Measurements from ENCODE around the gene RCVRN.

Gene RCVRN

GRCh38 chr17:9900044-9900594, 5.0 kb downstream of the RCVRN start:
- peaks cover 80% of the 10 kb centered on the region for H3K36me3 ChIP-seq
- no peak for DNase-seq
- peak overlapping the region; percentile 67 for H3K27ac ChIP-seq
- TF ChIP-seq CTCF (IDR thresholded peaks at IDR 0.05; ENCODE audit: low read depth, low read length): no peak
- H3K9me3 ChIP-seq (ENCODE audit: severe bottlenecking): no peaks in the 10 kb centered on the region
- no peaks in the 10 kb centered on the region for H3K27me3 ChIP-seq (ENCODE audit: insufficient read depth, low read depth, severe bottlenecking)
- no peak overlapping the region for H3K4me3 ChIP-seq (ENCODE audit: low read depth, low read length)

GRCh38 chr17:9899280-9900043, 5.6 kb downstream of the RCVRN start:
- Histone ChIP-seq H3K4me3 (ENCODE audit: low read depth, low read length) (no peak overlapping the region), H3K27me3 (ENCODE audit: insufficient read depth, low read depth, severe bottlenecking) (no peaks in the 10 kb centered on the region), H3K9me3 (ENCODE audit: severe bottlenecking) (no peaks in the 10 kb centered on the region), H3K36me3 (peaks cover 84% of the 10 kb centered on the region), H3K27ac (peak overlapping the region; percentile 67; the same call in 1 of the 2 replicates)
- no peak for TF ChIP-seq CTCF (IDR thresholded peaks at IDR 0.05; ENCODE audit: low read depth, low read length)
- DNase-seq: no peak

DNA sequence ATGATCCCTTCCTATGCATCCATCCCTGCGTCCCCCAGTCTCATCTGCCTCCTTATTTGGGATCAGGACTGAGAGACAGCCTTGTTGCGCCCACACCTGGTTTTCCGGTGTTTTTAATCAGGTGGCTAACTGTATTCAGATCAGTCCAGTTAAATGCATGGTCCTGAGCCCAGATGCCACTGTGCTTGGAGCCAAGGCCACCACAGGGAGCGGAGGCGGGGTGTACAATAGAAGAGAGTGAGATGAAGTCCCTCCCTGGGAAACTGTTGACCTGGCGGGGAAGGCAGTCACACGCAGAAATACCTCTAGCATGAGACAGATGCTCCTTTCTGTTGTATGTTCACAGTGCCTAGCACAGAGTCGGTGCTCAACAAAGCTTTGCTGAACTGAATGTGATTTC, 6.3 kb downstream of the RCVRN start:
- H3K27me3 ChIP-seq (ENCODE audit: insufficient read depth, low read depth, severe bottlenecking): no peaks in the 10 kb centered on the region
- no peak overlapping the region for H3K4me3 ChIP-seq (ENCODE audit: low read depth, low read length)
- H3K9me3 ChIP-seq (ENCODE audit: severe bottlenecking): no peaks in the 10 kb centered on the region
- peaks cover 85% of the 10 kb centered on the region for H3K36me3 ChIP-seq
- no peak for TF ChIP-seq CTCF (IDR thresholded peaks at IDR 0.05; ENCODE audit: low read depth, low read length)
- H3K27ac ChIP-seq: peak overlapping the region; percentile 22; the same call in 1 of the 2 replicates
- DNase-seq: no peak

GRCh38 chr17:9897372-9897968, 7.6 kb downstream of the RCVRN start:
- H3K27me3 ChIP-seq (ENCODE audit: insufficient read depth, low read depth, severe bottlenecking): no peaks in the 10 kb centered on the region
- peaks cover 85% of the 10 kb centered on the region for H3K36me3 ChIP-seq
- no peak overlapping the region for H3K4me3 ChIP-seq (ENCODE audit: low read depth, low read length)
- no peaks in the 10 kb centered on the region for H3K9me3 ChIP-seq (ENCODE audit: severe bottlenecking)
- H3K27ac ChIP-seq: peak overlapping the region; percentile 82
- peak; percentile 93 for DNase-seq
- TF ChIP-seq CTCF (IDR thresholded peaks at IDR 0.05; ENCODE audit: low read depth, low read length): no peak

- peaks cover 74% of the 10 kb centered on the region for H3K36me3 ChIP-seq
- no peak for DNase-seq
- H3K27me3 ChIP-seq (ENCODE audit: insufficient read depth, low read depth, severe bottlenecking): no peaks in the 10 kb centered on the region
- H3K27ac ChIP-seq: no peak overlapping the region
- no peak overlapping the region for H3K4me3 ChIP-seq (ENCODE audit: low read depth, low read length)
- no peaks in the 10 kb centered on the region for H3K9me3 ChIP-seq (ENCODE audit: severe bottlenecking)
- no peak for TF ChIP-seq CTCF (IDR thresholded peaks at IDR 0.05; ENCODE audit: low read depth, low read length)
Observed at GRCh38 chr17:9895923-9896322, 9.1 kb downstream of the RCVRN start.
